GM12878 (cell line): ENCODE measurements around the gene ERCC2. TPM values are rescaled to one million over a fixed set of nuclear protein-coding genes. Genes with fewer than 3 reads are reported as not detected.

Experiments used
- ATAC-seq: fragments of 200-7000 bp; cut with Tn5 transposase; 3 replicates; pipeline ENCODE4 v1.9.1; 2020; ENCODE audit warnings: mild to moderate bottlenecking, moderate library complexity
- BruUV-seq: library from RNA; stranded (reverse); fragments of 400-500 nt; replicated peaks from 2 replicates; lab custom pipeline; 2021; lab: Mats Ljungman, UMichigan
- CTCF ChIA-PET: fragments of 300-600 bp; sonication (Branson Sonifier 250); formaldehyde crosslinking; extraction: SDS; loops from one replicate; lab custom pipeline; 2021; ENCODE audit warnings: inconsistent platforms; lab: Yijun Ruan, JAX
- POLR2A ChIA-PET: fragments of 350-600 bp; formaldehyde crosslinking; extraction: SDS; loops from one replicate; lab custom pipeline; 2021; ENCODE audit warnings: inconsistent platforms; lab: Charles Lee
- RAD21 ChIA-PET: fragments of 300-600 bp; sonication (Branson Sonifier 250); formaldehyde crosslinking; loops from one replicate; lab custom pipeline; 2023; ENCODE audit warnings: antibody characterized with exemption; ENCODE audit not compliant: unreplicated experiment; lab: Charles Lee
- SMC1A ChIA-PET: fragments of 300-600 bp; sonication (Branson Sonifier 250); formaldehyde crosslinking; loops from one replicate; lab custom pipeline; 2023; ENCODE audit not compliant: unreplicated experiment, uncharacterized antibody; lab: Charles Lee
- DNase-seq: peaks from one replicate; pipeline ENCODE4 v3.0.0-alpha.2; 2011; ENCODE audit warnings: low read depth, low spot score
- FAIRE-seq: peaks from 3 replicates; lab custom pipeline; 2011; peaks lifted over from hg19 to GRCh38; lab: Jason Lieb, UNC
- H2AFZ ChIP-seq: 2 replicates; pipeline ENCODE4 v1.6.0; 2011; ENCODE audit warnings: low read depth, low read length, control low read depth; ENCODE audit not compliant: control insufficient read depth
- H3K27ac ChIP-seq: 2 replicates; pipeline ENCODE4 v1.5.1; 2011; ENCODE audit warnings: control low read depth; ENCODE audit not compliant: control insufficient read depth, insufficient read depth
- H3K27me3 ChIP-seq, 2 experiments: replicated peaks in 1 of 2; 2 replicates each; pipeline versions ENCODE4 v1.6.0 to v1.6.1; 2011; ENCODE audit warnings: low read length in 1 of 2; ENCODE audit not compliant: control insufficient read depth in 2 of 2, insufficient read depth in 2 of 2
- H3K36me3 ChIP-seq, 2 experiments: 2 replicates each; pipeline ENCODE4 v1.5.1; 2011; ENCODE audit warnings: low read length in 1 of 2; ENCODE audit not compliant: control insufficient read depth in 2 of 2, insufficient read depth in 2 of 2
- H3K4me1 ChIP-seq: 2 replicates; pipeline ENCODE4 v1.6.1; 2011; ENCODE audit warnings: mild to moderate bottlenecking, low read length, moderate library complexity, mixed read lengths; ENCODE audit not compliant: control insufficient read depth, insufficient read depth
- H3K4me2 ChIP-seq: 2 replicates; pipeline ENCODE4 v1.6.0; 2011; ENCODE audit warnings: control low read depth; ENCODE audit not compliant: control insufficient read depth, insufficient read depth
- H3K4me3 ChIP-seq: fragments of 200-600 bp; sonication (generic); 2 replicates; pipeline ENCODE4 v1.5.1; 2016
- H3K79me2 ChIP-seq: 2 replicates; pipeline ENCODE4 v1.6.0; 2011; ENCODE audit warnings: low read length; ENCODE audit not compliant: control insufficient read depth, insufficient read depth
- H3K9ac ChIP-seq: 2 replicates; pipeline ENCODE4 v1.8.0; 2011; ENCODE audit warnings: low read length, control low read depth, mixed read lengths; ENCODE audit not compliant: control insufficient read depth, insufficient read depth
- H3K9me3 ChIP-seq: replicated peaks from 3 replicates; pipeline ENCODE4 v1.5.1; 2011; ENCODE audit warnings: mild to moderate bottlenecking, low read length; ENCODE audit not compliant: control insufficient read depth, insufficient read depth
- H4K20me1 ChIP-seq: 2 replicates; pipeline ENCODE4 v1.6.0; 2011; ENCODE audit not compliant: control insufficient read depth, insufficient read depth
- ATF3 ChIP-seq: IDR thresholded peaks from 2 replicates; pipeline ENCODE4 v1.6.1; 2011; ENCODE audit warnings: low read depth, mild to moderate bottlenecking, low read length, moderate library complexity, borderline replicate concordance; ENCODE audit errors: extremely low read depth
- BRCA1 ChIP-seq: IDR thresholded peaks from 2 replicates; pipeline ENCODE4 v1.6.1; 2011; ENCODE audit warnings: low read depth, low read length, improper control_type of control experiment
- EZH2 ChIP-seq: IDR thresholded peaks from 2 replicates; pipeline ENCODE4 v1.6.1; 2012; ENCODE audit warnings: low read depth, mild to moderate bottlenecking, control low read depth, inconsistent platforms, low read length, borderline replicate concordance; ENCODE audit not compliant: control insufficient read depth
- IKZF1 ChIP-seq: fragments of 450-650 bp; conservative IDR thresholded peaks from 2 replicates; pipeline ENCODE4 v1.6.1; 2017; ENCODE audit warnings: antibody characterized with exemption, mild to moderate bottlenecking
- KLF5 ChIP-seq: fragments of 450-650 bp; IDR thresholded peaks from 2 replicates; pipeline ENCODE4 v1.6.1; 2014; ENCODE audit warnings: mild to moderate bottlenecking; ENCODE audit not compliant: partially characterized antibody
- MEF2A ChIP-seq: IDR thresholded peaks from 2 replicates; pipeline ENCODE4 v1.6.1; 2011; ENCODE audit warnings: low read depth, mild to moderate bottlenecking, low read length, moderate library complexity; ENCODE audit not compliant: insufficient read depth
- SP1 ChIP-seq: IDR thresholded peaks from one replicate; pipeline ENCODE4 v1.6.1; 2011; ENCODE audit warnings: low read depth, low read length
- SREBF1 ChIP-seq: IDR thresholded peaks from 2 replicates; pipeline ENCODE4 v1.6.1; 2012; ENCODE audit warnings: mild to moderate bottlenecking, low read length
- SREBF2 ChIP-seq: IDR thresholded peaks from 2 replicates; pipeline ENCODE4 v1.6.1; 2012; ENCODE audit warnings: mild to moderate bottlenecking, low read length
- TCF12 ChIP-seq: IDR thresholded peaks from 2 replicates; pipeline ENCODE4 v1.6.1; 2011; ENCODE audit warnings: low read depth, mild to moderate bottlenecking, low read length
- USF1 ChIP-seq: IDR thresholded peaks from 2 replicates; pipeline ENCODE4 v1.6.1; 2011; ENCODE audit warnings: borderline replicate concordance, low read depth, mild to moderate bottlenecking, moderate library complexity, mixed read lengths, low read length; ENCODE audit not compliant: insufficient read depth; ENCODE audit errors: extremely low read length
- WRNIP1 ChIP-seq: IDR thresholded peaks from 2 replicates; pipeline ENCODE4 v1.6.1; 2011; ENCODE audit warnings: low read depth, low read length, improper control_type of control experiment, borderline replicate concordance
- WGBS: methylation state at CpG from one replicate; pipeline ENCODE4 v1.1.6; 2016; ENCODE audit warnings: low lambda C conversion rate; ENCODE audit not compliant: insufficient replicate concordance, insufficient coverage; ENCODE audit errors: missing lambda C conversion rate; 5-methylcytosine and 5-hydroxymethylcytosine counted together
- in situ Hi-C: fragments of 300-500 bp; cut with MboI; formaldehyde crosslinking; loops from 9 replicates; pipeline ENCODE4 v1.14.3; 2018; ENCODE audit warnings: mixed read lengths
- intact Hi-C: fragments of 100-400 bp; cut with micrococcal nuclease; formaldehyde crosslinking; loops from one replicate; pipeline ENCODE4 v1.14.2; 2022; ENCODE audit not compliant: unreplicated experiment
- polyA plus RNA-seq, 11 experiments: library from polyadenylated mRNA; depleted of rRNA in 4 of 11; unstranded in 6 of 11; stranded (reverse) in 5 of 11; fragments of >200 nt; fragmentation: Nextera tagmentation in 4 of 11; fragmentation: Illumina TruSeq in 1 of 11; extraction: Ambion mirVana in 4 of 11; extraction: Trizol in 1 of 11; gene quantifications; 1 replicate in 1 of 11; 2 replicates in 10 of 11; pipeline versions ENCODE4 v1.2.1 to v1.2.3, GENCODE V29; 2011 to 2016; ENCODE audit warnings: inconsistent platforms in 2 of 11, missing spikeins in 2 of 11, low read depth in 1 of 11
- total RNA-seq, 4 experiments: library from RNA; depleted of rRNA in 3 of 4; stranded (reverse); fragments of >200 nt in 3 of 4; fragmentation: Illumina TruSeq in 1 of 4; extraction: Trizol in 1 of 4; gene quantifications; 2 replicates each; pipeline versions ENCODE4 v1.2.1 to v1.2.3, GENCODE V29; 2013 to 2021

Gene ERCC2
- total and polyA plus RNA-seq, 10 of the 15 experiments (the other 5 are each of a cell fraction or from before 2014, with no cell fraction given): 1.3 to 40.1 (median 15.6) TPM

- Histone ChIP-seq H3K4me3 (peak overlapping the region; percentile 98), H3K27me3 (no peaks in the 10 kb centered on the region; a peak in 1 of 4 replicates), H3K9me3 (no peaks in the 10 kb centered on the region), H3K36me3 (peaks cover 0 to 1% of the 10 kb centered on the region in 2 experiments; a peak in 2 of 4 replicates), H2AFZ (no peak overlapping the region), H3K4me2 (peak overlapping the region; percentile 96), H3K4me1 (peaks cover 4% of the 10 kb centered on the region), H3K9ac (peak overlapping the region; percentile 76), H4K20me1 (no peaks in the 10 kb centered on the region), H3K79me2 (peaks cover 7% of the 10 kb centered on the region), H3K27ac (peak overlapping the region; percentile 89; the same call in 1 of the 2 replicates)
- ChIA-PET POLR2A (interaction anchor here (0.8 to 1.5 kb wide), 2 partner anchors 16 to 78 kb away, joined by 3 read pairs; no protein-coding TSS in a partner anchor), CTCF (interaction anchor here (1.1 to 1.3 kb wide), 2 partner anchors 24 to 71 kb away, joined by 3 to 4 read pairs; no protein-coding TSS in a partner anchor), RAD21 (interaction anchor here (0.9 kb wide), 1 partner anchor 14 kb away, joined by 6 read pairs; no protein-coding TSS in a partner anchor), SMC1A (interaction anchor here (0.7 kb wide), 1 partner anchor 72 kb away, joined by 3 read pairs; no protein-coding TSS in a partner anchor)
- in situ Hi-C loops (no loop called here), intact Hi-C loops (loop anchor here (10.0 kb wide), 1 partner anchor 238 kb away; no protein-coding TSS in a partner anchor)
- WGBS: under 1% methylated on average over 10 of the region's 10 CpGs
- ATAC-seq: no peak
- no TSS peak for BruUV-seq
- no peak for FAIRE-seq
- DNase-seq: no peak
- TF ChIP-seq WRNIP1: no peak
- no peak for TF ChIP-seq SP1
- no peak for TF ChIP-seq IKZF1
- TF ChIP-seq SREBF2: no peak
- TF ChIP-seq BRCA1: no peak
- TF ChIP-seq EZH2: no peak
- TF ChIP-seq ATF3: no peak
- no peak for TF ChIP-seq USF1
- no peak for TF ChIP-seq TCF12
- no peak for TF ChIP-seq KLF5
- no peak for TF ChIP-seq SREBF1
- no peak for TF ChIP-seq MEF2A
These were observed 36.7 kb upstream of the ERCC2 start for GRCh38 chr19:45407091-45407375.
